Measurements from ENCODE around the gene CENPS. TPM values are rescaled to one million over a fixed set of nuclear protein-coding genes. Genes with fewer than 3 reads are reported as not detected.

The CENPS gene
- total and polyA plus RNA-seq, 9 of the 15 experiments (the other 6 are each of a cell fraction or from before 2014, with no cell fraction given) = 10.2 to 36.0 (median 26.0) TPM

DNA sequence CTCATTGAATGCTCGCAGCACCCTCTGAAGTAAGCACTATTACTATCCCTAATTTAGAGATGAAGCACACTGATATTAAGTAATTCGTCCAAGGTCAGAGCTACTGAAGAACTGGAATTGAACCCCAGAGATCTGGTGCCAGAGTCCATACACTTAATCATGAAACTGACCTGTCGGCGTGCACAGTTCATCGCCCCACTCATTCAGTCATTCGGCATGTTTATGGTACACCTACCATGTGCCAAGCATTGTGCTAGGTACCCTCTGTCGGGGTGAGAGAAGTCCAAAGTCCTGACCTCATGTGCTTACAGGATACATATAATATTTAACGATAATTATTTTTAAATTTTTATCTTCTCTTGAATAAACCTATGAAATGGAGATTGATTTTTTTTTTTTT, 5.6 kb upstream of the CENPS start:
- Histone ChIP-seq H3K9me1 (ENCODE audit: control insufficient read depth, insufficient read depth, low read length) (no peaks in the 10 kb centered on the region), H2AFZ (ENCODE audit: low read depth, low read length) (no peak overlapping the region), H3K4me3 (no peak overlapping the region), H3K27me3 (ENCODE audit: control insufficient read depth in 2 of 2, insufficient read depth in 2 of 2, low read length in 2 of 2) (no peaks in the 10 kb centered on the region), H3K4me2 (ENCODE audit: insufficient read depth, low read length) (no peak overlapping the region), H3K9ac (ENCODE audit: insufficient read depth in 1 of 2, low read depth in 2 of 2, low read length in 2 of 2) (no peak overlapping the region), H3K27ac (ENCODE audit: extremely low read depth, low read depth, low read length) (no peak overlapping the region), H3K4me1 (replicated peaks in 1 of 2; ENCODE audit: control insufficient read depth in 2 of 2, insufficient read depth in 2 of 2, low read length in 2 of 2) (peaks cover under 1 to 6% of the 10 kb centered on the region in 2 experiments; a peak in 3 of 5 replicates), H4K20me1 (replicated peaks; ENCODE audit: control insufficient read depth, insufficient read depth, low read length) (no peaks in the 10 kb centered on the region; the same call in 1 of the 2 replicates), H3K36me3 (ENCODE audit: control insufficient read depth, insufficient read depth, low read length) (peaks cover 19% of the 10 kb centered on the region; the same call in 2 of the 3 replicates), H3K9me3 (replicated peaks; ENCODE audit: control insufficient read depth, insufficient read depth, low read depth, low read length) (no peaks in the 10 kb centered on the region), H3K79me2 (ENCODE audit: control insufficient read depth, insufficient read depth, low read length) (no peaks in the 10 kb centered on the region)
- TF ChIP-seq, protein P1, sequence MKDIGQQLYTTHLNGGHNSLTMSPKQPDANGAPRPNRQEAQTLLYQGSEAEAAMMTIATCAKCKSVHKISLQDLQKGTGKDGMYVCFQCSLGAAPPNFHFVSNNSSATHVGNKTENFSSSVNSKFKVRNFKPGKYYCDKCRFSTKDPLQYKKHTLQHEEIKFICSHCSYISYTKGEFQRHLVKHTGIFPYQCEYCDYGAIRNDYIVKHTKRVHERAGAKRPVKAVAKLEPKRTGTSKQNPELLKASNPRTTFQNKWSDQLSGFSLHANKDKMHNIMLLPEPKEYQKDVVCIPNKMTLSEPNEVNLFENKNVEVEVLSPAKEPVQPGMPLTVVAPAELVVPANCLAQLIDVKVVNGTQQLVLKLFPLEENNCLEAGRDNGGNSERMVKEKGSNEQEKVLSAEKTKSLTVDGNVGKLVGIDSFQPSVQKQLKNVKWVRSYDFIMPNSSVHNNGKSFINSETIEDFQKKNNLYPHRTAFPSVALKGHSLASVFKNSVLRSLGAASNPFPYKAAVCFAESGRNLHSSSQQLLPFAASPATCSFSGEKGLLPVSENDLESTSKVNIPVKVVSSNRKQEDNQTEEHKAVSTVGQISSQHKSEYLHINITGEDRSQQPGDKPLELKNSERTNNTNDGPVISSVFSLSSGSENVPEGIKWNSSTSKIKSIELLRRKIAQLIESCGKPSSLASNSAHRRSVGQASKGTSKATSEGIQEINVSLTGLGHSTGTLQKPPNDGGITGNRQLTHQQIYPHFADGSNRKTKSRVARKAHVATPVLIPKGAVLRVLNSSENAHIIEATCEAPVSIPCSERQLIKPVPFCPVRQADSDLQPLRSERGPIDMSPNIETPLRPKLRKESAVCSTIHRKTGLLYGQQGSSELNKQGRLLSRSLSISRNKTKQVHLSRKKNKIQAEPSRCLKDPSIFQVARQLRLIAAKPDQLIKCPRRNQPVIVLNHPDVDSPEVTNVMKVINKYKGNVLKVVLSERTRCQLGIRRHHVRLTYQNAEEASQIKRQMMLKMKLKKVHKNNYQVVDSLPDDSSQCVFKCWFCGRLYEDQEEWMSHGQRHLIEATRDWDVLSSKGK (CRISPR knock-in tag; IDR thresholded peaks at IDR 0.05) = no peak
- no peak for TF ChIP-seq ZNF311 (CRISPR knock-in tag; IDR thresholded peaks at IDR 0.05)
- TF ChIP-seq KAT2B (IDR thresholded peaks at IDR 0.05; ENCODE audit: low read depth, low read length) = no peak
- no peak for TF ChIP-seq MTF1 (CRISPR knock-in tag; IDR thresholded peaks at IDR 0.05; ENCODE audit: borderline replicate concordance)
- no peak for TF ChIP-seq RNF219 (CRISPR knock-in tag; IDR thresholded peaks at IDR 0.05)
- no peak for TF ChIP-seq ZNF12 (CRISPR knock-in tag; IDR thresholded peaks at IDR 0.05)
- no peak for TF ChIP-seq CBX1 (IDR thresholded peaks at IDR 0.05; ENCODE audit: low read depth)
- TF ChIP-seq TOE1 (IDR thresholded peaks at IDR 0.05; ENCODE audit: borderline replicate concordance) = no peak
- no peak for TF ChIP-seq TOE1 (CRISPR knock-in tag; IDR thresholded peaks at IDR 0.05; ENCODE audit: borderline replicate concordance, low read depth)
- CTCF ChIA-PET (ENCODE audit: low intra/inter-chr PET ratio) = interaction anchor here (0.7 kb wide), 1 partner anchor 46 kb away, joined by 3 read pairs; no protein-coding TSS in a partner anchor
- POLR2A ChIA-PET = interaction anchor here (0.6 to 1.5 kb wide), 5 partner anchors 9 to 1227 kb away, joined by 3 to 6 read pairs (median 3); partner anchors contain the start of gene PGD
- FAIRE-seq = no peak
- BruUV-seq (replicated peaks) = no TSS peak
- 86% methylated on average over 8 of the region's 8 CpGs for WGBS (ENCODE audit: insufficient coverage, low coverage, missing lambda C conversion rate)
- intact Hi-C loops (cut with micrococcal nuclease) = loop anchor here (5.0 to 10.0 kb wide), 2 partner anchors 212 to 390 kb away; partner anchors contain the start of genes KIF1B and UBE4B
- no peak for DNase-seq (ENCODE audit: extremely low read depth in 1 of 4, low spot score in 3 of 4)
- in situ Hi-C loops (cut with MboI) = loop anchor here (5.0 kb wide), 1 partner anchor 552 kb away; no protein-coding TSS in a partner anchor
- no peak for ATAC-seq

Data from K562 (cell line).